Neural progenitor cell (in vitro differentiated cells): Measurements from ENCODE around the gene FHL2.

Source experiments
- CTCF ChIP-seq: fragments of 200-600 bp; sonication (generic); IDR thresholded peaks from 2 replicates; pipeline ENCODE4 v1.5.1; 2017; ENCODE audit warnings: antibody characterized with exemption, mild to moderate bottlenecking
- EZH2 ChIP-seq: fragments of 200-600 bp; sonication (generic); IDR thresholded peaks from 2 replicates; pipeline ENCODE4 v1.6.1; 2017; ENCODE audit warnings: antibody characterized with exemption, mild to moderate bottlenecking, moderate library complexity
- EZH2phosphoT487 ChIP-seq: fragments of 200-600 bp; sonication (generic); IDR thresholded peaks from 2 replicates; pipeline ENCODE4 v1.6.1; 2017; ENCODE audit warnings: antibody characterized with exemption

- TF ChIP-seq CTCF (no peak), EZH2 (no peak), EZH2phosphoT487 (no peak)
Measured at GRCh38 chr2:105324732-105325131, 74.1 kb downstream of the FHL2 start.
